Measurements from ENCODE around the gene CDC37.

Gene CDC37

GRCh38 chr19:10363789-10364281 lies 39.5 kb downstream of the CDC37 start:
- H2AFZ ChIP-seq = no peak overlapping the region
- no peaks in the 10 kb centered on the region for H3K36me3 ChIP-seq (ENCODE audit: control insufficient read depth, insufficient read depth, low read length)
- no peak overlapping the region for H3K4me2 ChIP-seq (ENCODE audit: low read length)
- H3K9me3 ChIP-seq (ENCODE audit: control insufficient read depth, low read length) = no peaks in the 10 kb centered on the region
- H3K4me1 ChIP-seq = no peaks in the 10 kb centered on the region
- H3K9ac ChIP-seq = no peak overlapping the region
- no peak for TF ChIP-seq CTCF (IDR thresholded peaks at IDR 0.05)
- H3K79me2 ChIP-seq = no peaks in the 10 kb centered on the region
- no peak overlapping the region for H3K27ac ChIP-seq
- H3K27me3 ChIP-seq (ENCODE audit: control insufficient read depth, insufficient read depth, low read length) = no peaks in the 10 kb centered on the region
- no peak overlapping the region for H3K4me3 ChIP-seq (ENCODE audit: low read depth, low read length)

- Histone ChIP-seq H2AFZ (no peak overlapping the region), H3K36me3 (ENCODE audit: control insufficient read depth, insufficient read depth, low read length) (no peaks in the 10 kb centered on the region), H3K9me3 (ENCODE audit: control insufficient read depth, low read length) (no peaks in the 10 kb centered on the region), H3K9ac (no peak overlapping the region), H3K27me3 (ENCODE audit: control insufficient read depth, insufficient read depth, low read length) (no peaks in the 10 kb centered on the region), H3K4me3 (ENCODE audit: low read depth, low read length) (no peak overlapping the region), H3K79me2 (no peaks in the 10 kb centered on the region), H3K27ac (no peak overlapping the region), H3K4me2 (ENCODE audit: low read length) (no peak overlapping the region), H3K4me1 (no peaks in the 10 kb centered on the region)
- no peak for TF ChIP-seq CTCF (IDR thresholded peaks at IDR 0.05)
Measured at GRCh38 chr19:10362259-10362658, 41.1 kb downstream of the CDC37 start.

- no peaks in the 10 kb centered on the region for H3K36me3 ChIP-seq (ENCODE audit: control insufficient read depth, insufficient read depth, low read length)
- no peaks in the 10 kb centered on the region for H3K4me1 ChIP-seq
- no peaks in the 10 kb centered on the region for H3K79me2 ChIP-seq
- H3K9me3 ChIP-seq (ENCODE audit: control insufficient read depth, low read length) = no peaks in the 10 kb centered on the region
- no peak for TF ChIP-seq CTCF (IDR thresholded peaks at IDR 0.05)
- no peak overlapping the region for H3K4me3 ChIP-seq (ENCODE audit: low read depth, low read length)
- no peak overlapping the region for H3K9ac ChIP-seq
- H3K4me2 ChIP-seq (ENCODE audit: low read length) = no peak overlapping the region
- H3K27ac ChIP-seq = no peak overlapping the region
- no peaks in the 10 kb centered on the region for H3K27me3 ChIP-seq (ENCODE audit: control insufficient read depth, insufficient read depth, low read length)
- H2AFZ ChIP-seq = no peak overlapping the region
Measured at GRCh38 chr19:10361569-10362011, 41.8 kb downstream of the CDC37 start.

GRCh38 chr19:10356431-10356830 lies 46.9 kb downstream of the CDC37 start:
- Histone ChIP-seq H3K9ac (no peak overlapping the region), H3K4me1 (no peaks in the 10 kb centered on the region), H3K36me3 (ENCODE audit: control insufficient read depth, insufficient read depth, low read length) (no peaks in the 10 kb centered on the region), H3K4me3 (ENCODE audit: low read depth, low read length) (no peak overlapping the region), H3K9me3 (ENCODE audit: control insufficient read depth, low read length) (no peaks in the 10 kb centered on the region), H3K27ac (no peak overlapping the region), H3K27me3 (ENCODE audit: control insufficient read depth, insufficient read depth, low read length) (no peaks in the 10 kb centered on the region), H2AFZ (no peak overlapping the region), H3K79me2 (no peaks in the 10 kb centered on the region), H3K4me2 (ENCODE audit: low read length) (no peak overlapping the region)
- no peak for TF ChIP-seq CTCF (IDR thresholded peaks at IDR 0.05)

GRCh38 chr19:10353793-10354391 lies 49.5 kb downstream of the CDC37 start:
- TF ChIP-seq CTCF (IDR thresholded peaks at IDR 0.05) = no peak
- Histone ChIP-seq H3K79me2 (no peaks in the 10 kb centered on the region), H3K27ac (no peak overlapping the region), H3K9ac (no peak overlapping the region), H3K27me3 (ENCODE audit: control insufficient read depth, insufficient read depth, low read length) (no peaks in the 10 kb centered on the region), H3K4me1 (no peaks in the 10 kb centered on the region), H3K4me3 (ENCODE audit: low read depth, low read length) (no peak overlapping the region), H3K4me2 (ENCODE audit: low read length) (no peak overlapping the region), H2AFZ (no peak overlapping the region), H3K36me3 (ENCODE audit: control insufficient read depth, insufficient read depth, low read length) (no peaks in the 10 kb centered on the region), H3K9me3 (ENCODE audit: control insufficient read depth, low read length) (no peaks in the 10 kb centered on the region)
